H9 (cell line): Measurements from ENCODE around the gene ZNF821. TPM values are rescaled to one million over a fixed set of nuclear protein-coding genes. Genes with fewer than 3 reads are reported as not detected.

Experiments used
- DNase-seq: peaks from one replicate; pipeline ENCODE4 v3.0.0-alpha.2; 2017
- H2AFZ ChIP-seq: one replicate; pipeline ENCODE4 v1.6.1; 2013; ENCODE audit warnings: mild to moderate bottlenecking, low read length, control low read depth, moderate library complexity
- H2AK5ac ChIP-seq: 2 replicates; pipeline ENCODE4 v1.6.1; 2013; ENCODE audit warnings: low read length, control low read depth, mixed read lengths; ENCODE audit not compliant: insufficient read length
- H2BK120ac ChIP-seq: one replicate; pipeline ENCODE4 v1.6.1; 2013; ENCODE audit warnings: low read depth, mild to moderate bottlenecking, low read length, control low read depth, inconsistent platforms; ENCODE audit not compliant: poor library complexity, severe bottlenecking
- H2BK12ac ChIP-seq: 2 replicates; pipeline ENCODE4 v1.6.1; 2013; ENCODE audit warnings: low read length, control low read depth, mixed read lengths, low read depth; ENCODE audit not compliant: insufficient read length
- H2BK15ac ChIP-seq: 2 replicates; pipeline ENCODE4 v1.6.1; 2013; ENCODE audit warnings: low read depth, low read length, control low read depth
- H2BK20ac ChIP-seq: one replicate; pipeline ENCODE4 v1.6.1; 2013; ENCODE audit warnings: low read depth, mild to moderate bottlenecking, low read length, control low read depth, inconsistent platforms; ENCODE audit not compliant: poor library complexity, severe bottlenecking
- H2BK5ac ChIP-seq: 2 replicates; pipeline ENCODE4 v1.6.1; 2013; ENCODE audit warnings: low read length, control low read depth, mixed read lengths; ENCODE audit not compliant: insufficient read length
- H3K14ac ChIP-seq: 2 replicates; pipeline ENCODE4 v1.6.1; 2013; ENCODE audit warnings: low read length, control low read depth; ENCODE audit not compliant: insufficient read depth
- H3K18ac ChIP-seq: 2 replicates; pipeline ENCODE4 v1.6.1; 2013; ENCODE audit warnings: low read depth, mild to moderate bottlenecking, mixed read lengths, low read length, control low read depth; ENCODE audit not compliant: insufficient read length
- H3K23ac ChIP-seq: 2 replicates; pipeline ENCODE4 v1.6.1; 2013; ENCODE audit warnings: low read length, control low read depth, mixed read lengths, low read depth; ENCODE audit not compliant: insufficient read length
- H3K23me2 ChIP-seq: 2 replicates; pipeline ENCODE4 v1.6.1; 2013; ENCODE audit warnings: low read depth, mild to moderate bottlenecking, mixed read lengths, low read length, control low read depth; ENCODE audit not compliant: insufficient read length, poor library complexity, severe bottlenecking
- H3K27ac ChIP-seq: 2 replicates; pipeline ENCODE4 v1.5.1; 2013; ENCODE audit warnings: low read length, control low read depth, mixed read lengths, low read depth; ENCODE audit not compliant: insufficient read length
- H3K27me3 ChIP-seq: 2 replicates; pipeline ENCODE4 v1.6.1; 2013; ENCODE audit warnings: low read length, control low read depth, inconsistent platforms; ENCODE audit not compliant: insufficient read depth
- H3K4ac ChIP-seq: 2 replicates; pipeline ENCODE4 v1.6.1; 2013; ENCODE audit warnings: low read depth, mild to moderate bottlenecking, control low read depth, inconsistent platforms, low read length, moderate library complexity
- H3K4me1 ChIP-seq: 2 replicates; pipeline ENCODE4 v1.6.1; 2013; ENCODE audit warnings: low read length, control low read depth, inconsistent platforms; ENCODE audit not compliant: insufficient read depth
- H3K4me2 ChIP-seq: 2 replicates; pipeline ENCODE4 v1.6.1; 2013; ENCODE audit warnings: low read length, control low read depth, mixed read lengths; ENCODE audit not compliant: insufficient read length, insufficient read depth
- H3K56ac ChIP-seq: 2 replicates; pipeline ENCODE4 v1.6.1; 2013; ENCODE audit warnings: low read depth, mild to moderate bottlenecking, mixed read lengths, low read length, control low read depth; ENCODE audit not compliant: insufficient read length
- H3K79me1 ChIP-seq: 2 replicates; pipeline ENCODE4 v1.6.1; 2013; ENCODE audit warnings: low read depth, mild to moderate bottlenecking, moderate library complexity, low read length, control low read depth, inconsistent platforms; ENCODE audit not compliant: insufficient read depth, poor library complexity, severe bottlenecking
- H3K79me2 ChIP-seq: 2 replicates; pipeline ENCODE4 v1.6.1; 2013; ENCODE audit warnings: low read length, control low read depth, inconsistent platforms; ENCODE audit not compliant: insufficient read depth
- H3K9ac ChIP-seq: 2 replicates; pipeline ENCODE4 v1.6.1; 2013; ENCODE audit warnings: low read length, control low read depth, mixed read lengths; ENCODE audit not compliant: insufficient read length; ENCODE audit errors: extremely low read depth
- H3K9me3 ChIP-seq: one replicate; pipeline ENCODE4 v1.6.1; 2013; ENCODE audit warnings: low read depth, low read length, inconsistent platforms; ENCODE audit not compliant: control insufficient read depth
- H3T11ph ChIP-seq: one replicate; pipeline ENCODE4 v1.6.1; 2013; ENCODE audit warnings: mild to moderate bottlenecking, low read length, control low read depth, inconsistent platforms
- H4K20me1 ChIP-seq: one replicate; pipeline ENCODE4 v1.6.1; 2013; ENCODE audit not compliant: control insufficient read depth, insufficient read length, insufficient read depth
- H4K5ac ChIP-seq: 2 replicates; pipeline ENCODE4 v1.6.1; 2013; ENCODE audit warnings: low read depth, mild to moderate bottlenecking, mixed read lengths, low read length, control low read depth; ENCODE audit not compliant: insufficient read length
- H4K8ac ChIP-seq: replicated peaks from 2 replicates; pipeline ENCODE4 v1.6.1; 2013; ENCODE audit warnings: low read length, control low read depth, mixed read lengths, low read depth; ENCODE audit not compliant: insufficient read length
- H4K91ac ChIP-seq: 2 replicates; pipeline ENCODE4 v1.6.1; 2013; ENCODE audit warnings: low read depth, mild to moderate bottlenecking, moderate library complexity, mixed read lengths, low read length, control low read depth; ENCODE audit not compliant: insufficient read length
- H3K27ac Mint-ChIP-seq, 3 experiments: 2 replicates in 2 of 3; 3 replicates in 1 of 3; pipeline ENCODE4 v1.8.0; 2020 to 2021; ENCODE audit warnings: mixed read lengths in 3 of 3, mild to moderate bottlenecking in 1 of 3, moderate library complexity in 1 of 3
- H3K27me3 Mint-ChIP-seq: 2 replicates; pipeline ENCODE4 v1.8.0; 2021; ENCODE audit warnings: low read depth, mild to moderate bottlenecking, moderate library complexity, mixed read lengths
- H3K36me3 Mint-ChIP-seq, 3 experiments: 2 replicates in 2 of 3; 3 replicates in 1 of 3; pipeline ENCODE4 v1.8.0; 2020 to 2021; ENCODE audit warnings: low read depth in 3 of 3, mixed read lengths in 3 of 3; ENCODE audit not compliant: insufficient read depth in 1 of 3
- H3K4me1 Mint-ChIP-seq, 2 experiments: 2 replicates each; pipeline ENCODE4 v1.8.0; 2020; ENCODE audit warnings: mixed read lengths in 2 of 2
- H3K4me3 Mint-ChIP-seq, 2 experiments: 2 replicates in 1 of 2; 3 replicates in 1 of 2; pipeline ENCODE4 v1.8.0; 2020 to 2021; ENCODE audit warnings: mild to moderate bottlenecking in 2 of 2, mixed read lengths in 2 of 2, moderate library complexity in 1 of 2
- H3K9me3 Mint-ChIP-seq, 2 experiments: 2 replicates in 1 of 2; 3 replicates in 1 of 2; pipeline ENCODE4 v1.8.0; 2020; ENCODE audit warnings: mild to moderate bottlenecking in 2 of 2, mixed read lengths in 2 of 2, moderate library complexity in 1 of 2
- WGBS: extraction: QIAGEN DNeasy Blood & Tissue Kit; methylation state at CpG from one replicate; pipeline ENCODE4 v1.1.7; 2013; ENCODE audit warnings: missing lambda C conversion rate, low lambda C conversion rate, mixed read lengths; ENCODE audit not compliant: insufficient read length; ENCODE audit errors: extremely low coverage; 5-methylcytosine and 5-hydroxymethylcytosine counted together
- total RNA-seq: library from RNA; stranded (reverse); gene quantifications from 2 replicates; pipeline ENCODE4 v1.2.1, GENCODE V29; 2021
- TF ChIP-seq, protein P1 (sequence below): fragments of 200-600 bp; sonication (generic); conservative IDR thresholded peaks from 3 replicates; pipeline ENCODE4 v1.8.0; 2021; ENCODE audit warnings: antibody characterized with exemption, mild to moderate bottlenecking

Gene ZNF821
- total RNA-seq, 1 experiment from 2014 or later = 12.5 TPM

- Histone ChIP-seq H4K20me1 (peaks cover 2% of the 10 kb centered on the region), H3K23ac (no peak overlapping the region), H2BK5ac (no peak overlapping the region), H3K18ac (no peak overlapping the region), H3K4ac (no peak overlapping the region), H4K5ac (no peak overlapping the region), H2BK20ac (no peak overlapping the region), H2AFZ (no peak overlapping the region), H3K27ac (no peak overlapping the region), H3K9ac (no peak overlapping the region), H3K14ac (no peak overlapping the region), H2BK15ac (no peak overlapping the region), H3K79me2 (no peaks in the 10 kb centered on the region), H3T11ph (no peak overlapping the region), H2BK120ac (no peak overlapping the region), H2BK12ac (no peak overlapping the region), H3K27me3 (no peaks in the 10 kb centered on the region), H3K9me3 (no peaks in the 10 kb centered on the region), H3K56ac (no peak overlapping the region), H3K4me2 (no peak overlapping the region), H3K79me1 (no peaks in the 10 kb centered on the region), H4K8ac (no peak overlapping the region), H4K91ac (no peak overlapping the region), H3K23me2 (no peaks in the 10 kb centered on the region), H2AK5ac (no peak overlapping the region), H3K4me1 (no peaks in the 10 kb centered on the region)
- DNase-seq = no peak
- TF ChIP-seq, protein P1, sequence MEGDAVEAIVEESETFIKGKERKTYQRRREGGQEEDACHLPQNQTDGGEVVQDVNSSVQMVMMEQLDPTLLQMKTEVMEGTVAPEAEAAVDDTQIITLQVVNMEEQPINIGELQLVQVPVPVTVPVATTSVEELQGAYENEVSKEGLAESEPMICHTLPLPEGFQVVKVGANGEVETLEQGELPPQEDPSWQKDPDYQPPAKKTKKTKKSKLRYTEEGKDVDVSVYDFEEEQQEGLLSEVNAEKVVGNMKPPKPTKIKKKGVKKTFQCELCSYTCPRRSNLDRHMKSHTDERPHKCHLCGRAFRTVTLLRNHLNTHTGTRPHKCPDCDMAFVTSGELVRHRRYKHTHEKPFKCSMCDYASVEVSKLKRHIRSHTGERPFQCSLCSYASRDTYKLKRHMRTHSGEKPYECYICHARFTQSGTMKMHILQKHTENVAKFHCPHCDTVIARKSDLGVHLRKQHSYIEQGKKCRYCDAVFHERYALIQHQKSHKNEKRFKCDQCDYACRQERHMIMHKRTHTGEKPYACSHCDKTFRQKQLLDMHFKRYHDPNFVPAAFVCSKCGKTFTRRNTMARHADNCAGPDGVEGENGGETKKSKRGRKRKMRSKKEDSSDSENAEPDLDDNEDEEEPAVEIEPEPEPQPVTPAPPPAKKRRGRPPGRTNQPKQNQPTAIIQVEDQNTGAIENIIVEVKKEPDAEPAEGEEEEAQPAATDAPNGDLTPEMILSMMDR = no peak
- Mint-ChIP-seq H3K27me3 (no peaks in the 10 kb centered on the region), H3K4me3 (no peak overlapping the region), H3K4me1 (no peaks in the 10 kb centered on the region), H3K36me3 (peaks cover 24 to 62% (median 36%) of the 10 kb centered on the region in 3 experiments; a peak in 6 of 7 replicates), H3K9me3 (no peaks in the 10 kb centered on the region), H3K27ac (no peak overlapping the region; a peak in 2 of 7 replicates)
- no CpG with 5 or more reads among the region's 6 CpGs for WGBS
Observed at GRCh38 chr16:71931599-71931998, 47.6 kb upstream of the ZNF821 start.
